GM19240 (cell line): Measurements from ENCODE around the gene IP6K1.
"Not testable (repeated sequence)": the region's sequence is repeated elsewhere in the genome, so short reads cannot be mapped to it uniquely, and the experiment has no call there.

ENCODE experiments used
- DNase-seq: peaks from one replicate; pipeline ENCODE4 v3.0.0; 2011; ENCODE audit warnings: low spot score; ENCODE audit not compliant: insufficient read length

IP6K1 gene

DNA sequence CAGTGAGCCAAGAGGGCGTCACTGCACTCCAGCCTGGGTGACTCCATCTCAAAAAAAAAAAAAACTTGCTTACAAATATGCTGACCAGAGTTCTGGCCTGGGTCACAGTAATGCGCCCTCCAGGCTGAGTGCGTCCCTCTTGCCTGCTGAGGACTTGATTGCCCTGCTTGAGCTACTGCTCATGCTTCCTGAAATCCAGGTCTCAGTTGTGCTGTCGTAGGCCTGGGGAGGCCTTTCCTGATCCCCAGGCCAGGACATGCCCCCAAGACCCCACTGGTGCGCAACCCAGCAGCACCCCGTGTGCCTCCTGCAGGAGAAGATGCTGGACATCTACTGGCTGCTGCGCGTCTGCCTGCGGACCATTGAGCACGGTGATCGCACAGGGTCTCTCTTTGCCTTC lies 74.2 kb downstream of the IP6K1 start:
- no peak for DNase-seq

DNA sequence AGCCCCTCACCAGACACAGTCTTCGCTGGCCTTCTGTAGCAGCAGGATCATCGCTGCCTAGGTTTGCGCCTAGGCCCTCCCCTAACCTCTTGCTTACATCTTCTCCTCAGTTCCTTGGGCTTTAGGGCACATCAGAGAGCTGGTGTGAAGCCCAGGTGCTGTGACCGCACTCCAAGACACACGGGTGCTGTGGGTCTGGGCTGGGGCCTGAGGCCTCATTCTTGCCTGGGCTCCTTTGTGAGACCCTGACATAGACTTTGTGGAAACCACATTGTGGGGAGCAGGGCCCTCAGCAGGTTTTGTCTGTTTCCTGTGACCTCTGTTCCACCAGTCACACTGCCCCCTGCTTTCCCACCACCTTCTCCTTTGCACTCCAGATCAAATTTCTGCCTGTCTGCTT lies 74.9 kb downstream of the IP6K1 start:
- no peak for DNase-seq

DNA sequence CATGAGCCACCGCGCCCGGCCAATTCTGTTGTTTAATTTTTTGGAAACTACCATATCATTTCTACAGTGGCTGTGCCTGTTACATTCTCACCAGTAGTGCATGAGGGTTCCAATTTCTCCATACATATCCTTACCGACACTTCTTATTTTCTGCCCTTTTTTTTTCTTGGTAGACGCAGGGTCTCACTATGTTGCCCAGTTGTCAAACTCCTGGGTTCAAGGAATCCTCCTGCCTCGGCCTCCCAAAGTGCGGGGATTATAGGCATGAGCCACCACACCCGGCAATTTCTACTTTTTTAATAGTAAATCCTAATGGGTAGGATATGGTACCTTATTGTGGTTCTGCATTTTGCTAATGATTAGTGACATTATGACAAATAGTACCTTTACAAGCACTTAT lies 76.5 kb downstream of the IP6K1 start:
- no peak for DNase-seq

DNA sequence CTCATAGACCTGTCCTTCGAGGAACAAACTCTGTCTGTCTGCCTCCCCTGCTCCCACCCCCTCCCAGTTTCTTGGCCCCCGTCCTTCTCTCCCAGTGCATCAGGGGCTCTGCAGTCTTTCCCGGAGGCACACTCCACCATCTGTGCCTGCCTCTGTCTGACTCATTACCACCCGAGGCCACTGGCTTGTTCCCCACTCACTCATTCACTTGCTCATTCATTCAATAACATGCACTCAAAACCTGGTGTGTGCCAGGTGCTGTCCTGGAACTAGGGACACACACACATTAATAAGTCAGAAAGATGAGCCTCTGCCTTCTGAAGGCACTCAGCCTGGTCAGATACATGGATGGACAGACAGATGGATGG lies 79.2 kb downstream of the IP6K1 start:
- DNase-seq = no peak

DNA sequence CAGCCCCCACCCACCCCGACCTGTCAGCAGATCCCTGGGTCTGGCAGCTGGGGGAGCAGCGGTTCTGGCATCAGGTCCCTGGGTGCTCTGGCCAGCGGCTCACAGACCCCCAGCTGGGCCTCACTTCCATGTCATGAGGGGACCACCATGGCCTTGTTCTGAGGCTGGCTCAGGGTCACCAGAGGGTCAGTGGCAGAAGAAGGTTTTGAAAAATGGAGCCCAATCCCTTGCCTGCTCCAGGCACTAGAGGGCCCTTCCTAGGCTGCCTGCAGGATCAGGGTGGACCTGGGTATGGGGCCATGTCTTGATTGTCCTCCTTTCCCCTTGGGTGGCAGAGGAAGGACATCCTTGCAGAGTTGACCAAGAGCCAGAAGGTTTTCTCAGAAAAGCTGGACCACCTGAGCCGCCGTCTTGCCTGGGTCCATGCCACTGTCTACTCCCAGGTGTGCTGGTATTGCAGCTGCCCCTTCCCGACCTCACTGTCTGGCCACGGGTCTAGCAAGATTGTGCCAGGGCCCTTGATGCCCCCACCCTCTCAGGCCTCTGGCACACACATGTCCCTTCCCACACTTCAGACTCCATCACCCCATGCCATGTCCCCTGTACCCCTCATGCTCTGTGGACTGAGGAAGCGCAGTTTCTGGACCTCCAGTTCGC lies 79.8 kb downstream of the IP6K1 start:
- DNase-seq = no peak

DNA sequence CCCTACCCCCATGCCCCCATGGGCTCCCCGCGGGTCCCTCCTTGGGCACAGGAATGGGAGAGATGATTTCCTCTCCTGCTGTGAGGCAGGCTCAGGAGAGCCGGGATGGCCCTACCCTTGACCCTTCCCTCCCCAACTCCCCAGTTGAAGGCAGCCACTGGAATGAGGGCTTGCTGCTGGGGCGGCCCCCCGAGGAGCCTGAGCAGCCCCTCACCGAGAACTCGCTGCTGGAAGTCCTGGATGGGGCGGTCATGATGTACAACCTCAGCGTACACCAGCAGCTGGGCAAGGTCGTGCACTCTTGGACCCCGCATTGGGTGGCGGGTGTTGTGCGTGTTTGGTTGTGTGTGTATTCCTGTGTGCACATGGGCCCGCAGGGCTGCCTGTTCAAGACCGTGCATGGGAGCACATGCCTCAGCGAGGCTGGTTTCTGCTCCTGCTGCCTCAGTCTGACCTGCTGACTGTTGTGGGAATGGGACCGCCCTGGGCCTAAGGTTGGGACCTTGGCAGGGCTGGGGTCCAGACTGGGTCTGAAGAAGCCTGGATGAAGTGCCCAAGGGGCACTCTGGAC lies 80.9 kb downstream of the IP6K1 start:
- DNase-seq = no peak

DNA sequence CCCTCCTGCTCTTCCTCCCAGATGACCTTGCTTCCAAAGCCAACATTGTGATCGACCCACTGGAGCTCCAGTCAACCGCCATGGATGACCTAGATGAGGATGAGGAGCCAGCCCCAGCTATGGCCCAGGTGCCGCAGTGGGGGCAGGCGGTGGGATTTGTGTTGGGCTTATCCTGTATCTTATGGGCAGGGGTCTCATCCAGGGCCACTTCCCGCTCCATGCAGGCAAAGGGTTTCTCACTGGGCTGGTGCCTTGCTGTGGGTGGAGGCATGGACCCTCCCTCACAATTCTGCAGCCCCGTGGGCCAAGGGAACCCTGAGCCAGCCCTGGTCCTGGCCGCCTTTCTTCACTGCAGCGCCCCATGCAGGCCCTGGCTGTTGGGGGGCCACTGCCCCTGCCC lies 81.7 kb downstream of the IP6K1 start:
- DNase-seq = no peak

DNA sequence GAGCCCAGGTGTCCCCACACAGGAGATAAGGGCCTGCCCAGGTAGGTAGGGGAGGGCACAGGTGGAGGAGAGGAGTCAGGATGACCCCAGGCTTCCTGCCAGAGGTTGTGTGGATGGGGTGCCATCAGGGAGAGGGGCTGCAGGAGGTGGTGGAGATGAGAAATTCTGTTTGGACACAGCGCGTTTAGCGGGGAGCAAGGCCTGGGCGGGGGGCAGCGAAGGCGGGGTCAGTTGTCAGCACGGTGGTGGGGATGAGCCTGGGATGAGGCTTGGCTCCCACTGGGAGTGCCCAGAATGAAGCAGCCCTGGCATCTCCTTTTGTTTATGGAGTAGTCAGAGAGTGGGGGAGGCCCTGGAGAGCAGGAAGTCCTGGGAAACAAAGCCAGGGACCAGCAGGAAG lies 82.4 kb downstream of the IP6K1 start:
- no peak for DNase-seq

DNA sequence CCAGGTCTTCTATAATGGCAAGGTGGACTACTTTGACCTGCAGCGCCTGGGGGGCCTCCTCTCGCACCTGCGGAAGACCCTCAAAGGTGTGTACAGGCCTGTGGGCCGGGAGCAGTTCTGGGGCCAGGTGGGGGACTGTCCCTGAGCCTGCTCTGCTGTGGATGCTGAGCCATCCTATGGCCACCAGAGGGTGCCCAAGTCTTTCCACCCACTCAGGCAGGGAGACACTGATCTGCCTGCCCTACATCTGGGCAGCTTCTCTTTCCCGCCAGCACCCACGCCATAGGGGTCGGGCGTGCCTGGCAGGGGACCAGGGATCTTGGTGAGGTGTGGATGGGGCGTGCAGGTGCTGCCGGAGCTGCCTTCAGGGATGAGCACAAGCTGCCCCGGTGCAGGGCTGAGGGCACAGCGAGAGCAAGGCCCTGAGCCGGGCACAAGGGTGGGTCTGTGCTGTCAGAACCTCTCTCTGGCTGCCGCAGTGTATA lies 82.9 kb downstream of the IP6K1 start:
- DNase-seq = peak; percentile 75

DNA sequence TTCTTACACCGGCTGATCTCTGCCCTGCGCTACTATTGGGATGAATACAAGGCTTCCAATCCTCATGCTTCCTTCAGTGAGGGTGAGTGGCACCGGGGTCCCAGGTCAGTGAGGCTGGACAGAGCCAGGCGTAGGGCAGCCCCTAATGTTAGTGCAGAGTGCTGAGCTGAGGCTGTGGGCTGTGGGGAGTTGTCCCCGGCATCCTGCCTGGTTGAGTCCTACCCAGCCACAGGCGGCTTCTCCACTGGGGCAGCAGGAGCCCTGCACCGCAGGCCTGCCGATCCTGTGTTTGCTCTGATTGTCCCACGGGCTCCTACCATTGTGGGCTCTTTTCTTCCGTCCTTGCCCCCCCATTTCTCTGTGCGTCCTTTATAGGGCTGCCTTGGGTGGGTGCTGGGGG lies 83.7 kb downstream of the IP6K1 start:
- DNase-seq = no peak

DNA sequence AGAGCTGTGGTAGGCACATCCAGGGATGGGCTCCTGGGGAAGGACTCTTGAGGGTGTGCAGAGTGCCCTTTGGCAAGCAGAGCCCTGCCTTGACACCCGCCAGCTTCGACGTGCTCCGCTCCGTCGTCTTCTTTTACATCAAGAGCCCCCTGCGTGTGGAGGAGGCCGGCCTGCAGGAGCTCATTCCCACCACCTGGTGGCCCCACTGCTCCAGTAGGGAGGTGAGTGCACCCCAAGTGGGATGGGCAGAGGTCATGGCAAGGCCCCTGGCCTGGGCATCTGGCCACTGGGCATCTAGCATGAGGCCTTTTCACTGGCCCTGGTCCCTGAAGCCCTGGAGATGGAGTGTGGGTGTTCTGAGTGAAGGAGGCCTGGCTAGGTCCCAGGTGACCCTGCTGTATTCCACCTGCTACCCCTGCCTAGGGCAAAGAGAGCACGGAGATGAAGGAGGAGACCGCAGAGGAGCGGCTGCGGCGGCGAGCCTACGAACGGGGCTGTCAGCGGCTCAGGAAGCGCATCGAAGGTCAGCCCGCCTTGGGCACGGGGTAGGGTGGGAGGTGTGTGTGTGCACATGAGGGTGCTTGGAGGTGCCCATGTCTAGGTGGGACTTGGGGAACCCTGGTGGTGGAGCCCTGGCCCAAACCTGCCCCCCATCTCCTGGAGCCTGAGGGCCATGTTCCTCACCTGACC lies 84.8 kb downstream of the IP6K1 start:
- DNase-seq = no peak

DNA sequence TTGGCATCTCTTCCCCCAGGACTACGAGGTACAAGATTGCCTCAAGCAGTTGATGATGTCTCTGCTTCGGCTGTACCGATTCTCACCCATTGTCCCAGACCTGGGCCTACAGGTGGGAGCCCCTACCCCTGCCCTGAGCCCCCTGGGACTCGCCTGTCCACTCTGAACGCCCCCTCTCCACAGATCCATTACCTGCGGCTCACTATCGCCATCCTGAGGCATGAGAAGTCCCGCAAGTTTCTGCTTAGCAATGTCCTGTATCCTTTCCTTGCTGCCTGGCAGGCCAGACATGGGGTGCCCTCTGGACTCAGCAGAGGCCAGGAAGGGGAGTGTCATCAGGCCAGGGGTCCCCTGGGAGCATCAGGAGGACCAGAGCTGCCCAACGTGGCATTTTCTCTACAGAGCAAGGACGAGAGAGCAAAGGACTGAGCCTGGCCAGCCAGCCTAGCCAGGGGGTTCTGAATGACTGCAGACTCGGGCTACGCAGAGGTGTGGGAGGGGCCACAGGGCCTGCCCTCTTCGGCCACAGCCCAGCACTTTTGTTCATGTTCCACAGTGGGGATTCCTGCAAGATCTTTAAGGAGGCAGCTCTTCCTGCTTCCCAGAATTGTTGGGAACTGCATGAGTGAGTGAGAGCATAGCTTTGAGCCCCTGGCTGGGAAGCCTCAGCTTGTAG lies 85.8 kb downstream of the IP6K1 start:
- no peak for DNase-seq

DNA sequence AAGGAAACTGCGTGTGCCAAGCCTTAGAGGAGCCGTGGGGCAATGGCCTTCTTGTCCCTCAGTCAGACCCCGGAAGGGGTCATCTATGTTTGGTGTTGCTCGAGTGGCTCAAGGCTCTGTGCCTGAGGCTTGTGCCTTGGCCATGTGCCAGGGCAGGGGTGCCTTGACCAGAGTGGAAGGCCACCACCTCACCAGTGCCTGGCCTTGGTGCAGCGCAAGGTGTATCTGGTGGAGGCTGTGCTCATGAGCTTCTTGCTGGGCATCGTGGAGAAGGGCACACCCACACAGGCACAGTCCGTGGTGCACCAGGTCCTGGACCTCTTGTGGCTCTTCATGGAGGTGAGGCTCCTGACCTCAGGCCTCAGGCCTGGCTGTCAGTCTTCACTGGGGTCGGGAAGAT lies 86.3 kb downstream of the IP6K1 start:
- DNase-seq = no peak

DNA sequence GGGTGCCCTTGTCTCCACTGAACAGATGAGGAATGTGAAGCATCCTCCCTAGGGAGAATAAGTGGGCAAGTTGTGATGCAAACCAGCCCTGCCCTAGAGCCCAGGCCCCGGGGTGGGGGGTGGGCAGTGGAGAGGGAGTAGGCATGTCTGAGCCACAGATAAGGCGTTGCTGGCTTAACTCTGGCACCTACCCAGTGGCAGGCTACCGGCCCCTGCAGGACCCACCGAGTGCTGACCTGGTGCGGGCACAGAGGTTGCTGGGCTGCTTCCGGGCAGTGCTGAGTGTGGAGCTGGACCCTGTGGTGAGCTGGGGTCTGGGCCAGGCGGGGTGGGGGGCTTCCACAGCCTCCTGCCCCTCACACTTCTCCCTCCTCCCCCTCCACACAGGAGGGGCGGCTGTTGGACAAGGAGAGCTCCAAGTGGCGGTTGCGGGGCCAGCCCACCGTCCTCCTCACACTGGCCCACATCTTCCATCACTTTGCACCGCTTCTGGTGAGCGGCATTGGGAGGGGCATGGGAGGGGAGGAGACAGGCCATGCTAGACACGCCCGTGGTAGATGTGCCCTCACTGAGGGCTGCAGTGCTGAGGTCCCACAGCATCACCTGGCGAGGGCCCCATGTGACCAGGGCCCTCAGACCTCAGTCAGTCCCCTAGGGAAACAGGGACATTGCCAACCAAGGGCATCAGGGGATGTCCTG lies 86.9 kb downstream of the IP6K1 start:
- DNase-seq = no peak

DNA sequence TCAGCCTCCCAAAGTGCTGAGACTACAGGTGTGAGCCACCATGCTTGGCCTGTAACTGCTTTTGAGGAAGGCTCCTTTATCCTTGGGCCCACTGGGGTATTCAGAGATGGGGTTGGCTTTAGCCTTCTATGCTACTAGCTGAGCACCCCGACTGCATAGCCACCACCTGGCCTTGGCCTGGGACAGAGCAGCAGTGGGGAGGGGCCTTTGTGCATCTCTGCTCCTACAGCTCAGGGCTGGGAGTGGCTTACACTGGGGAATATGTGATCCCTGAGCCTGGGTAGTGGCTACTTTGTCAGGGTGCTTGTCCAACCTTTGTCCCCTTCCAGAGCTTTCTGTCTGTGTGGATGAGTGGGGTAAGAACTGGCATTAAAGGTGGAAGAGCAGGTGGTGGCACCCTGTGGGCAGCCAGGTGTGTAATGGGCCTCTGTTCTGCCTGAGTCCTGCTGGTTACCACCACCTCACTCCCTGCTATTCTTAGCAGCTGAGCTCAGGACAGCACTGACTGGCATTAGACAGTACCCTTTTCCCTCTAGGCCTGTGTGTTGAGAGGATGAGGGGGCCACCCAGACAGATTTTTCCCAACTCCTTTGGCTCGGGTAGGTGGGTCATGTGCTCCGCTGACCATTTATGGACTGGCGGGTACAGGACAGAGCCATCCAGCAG lies 90.9 kb downstream of the IP6K1 start:
- not testable (repeated sequence) for DNase-seq

DNA sequence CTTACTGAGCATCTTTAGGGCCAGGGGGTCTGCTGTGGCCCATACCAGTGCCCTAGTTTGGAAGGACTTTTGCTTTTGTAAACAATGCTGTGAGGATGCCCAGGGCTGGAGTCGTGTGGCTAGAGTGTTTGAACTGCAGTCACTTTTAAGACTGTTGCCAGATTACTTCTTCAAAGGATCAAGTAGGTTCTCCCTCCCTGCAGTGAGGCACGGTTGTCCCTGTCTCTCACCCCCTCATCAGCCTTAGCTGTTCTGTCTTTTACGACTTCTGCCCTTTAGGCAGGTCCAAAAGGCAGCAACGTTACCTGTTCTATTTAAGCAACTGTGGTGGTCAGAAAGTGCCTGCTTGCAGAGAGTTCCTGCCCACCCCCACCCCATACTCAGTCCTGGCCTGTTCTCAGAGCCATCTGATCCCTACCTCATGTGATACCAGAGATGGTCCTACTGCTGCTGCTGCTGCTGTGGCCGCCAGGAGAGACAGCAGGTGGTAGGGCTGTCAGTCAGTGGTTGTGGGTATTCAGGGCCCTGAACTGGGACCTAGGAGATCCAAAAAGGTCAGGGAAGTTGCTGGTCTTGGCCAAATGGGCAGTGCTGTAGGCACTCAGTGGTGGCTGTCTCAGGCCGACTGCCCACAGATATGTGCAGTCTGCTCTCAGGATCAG lies 91.8 kb downstream of the IP6K1 start:
- DNase-seq = not testable (repeated sequence)

DNA sequence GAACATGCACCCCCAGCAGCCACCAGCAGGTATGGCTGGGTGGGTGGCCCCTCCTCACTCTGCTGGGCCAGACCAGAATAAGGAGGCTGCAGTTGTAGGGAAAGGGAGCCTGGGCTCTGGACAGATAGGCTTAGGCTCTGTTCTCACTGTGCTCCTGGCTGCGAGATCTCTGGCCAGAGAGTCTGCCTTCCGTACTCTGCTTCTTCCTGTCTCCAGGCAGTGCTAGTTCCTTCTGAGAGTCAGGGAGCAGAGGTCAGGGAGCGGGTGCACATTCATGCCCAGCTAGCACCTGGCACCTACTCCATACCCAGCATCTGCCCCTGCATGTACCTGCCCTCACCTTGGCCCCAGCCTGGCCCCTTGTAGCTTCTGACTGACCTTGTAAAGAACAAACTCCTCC lies 94.9 kb downstream of the IP6K1 start:
- not testable (repeated sequence) for DNase-seq

DNA sequence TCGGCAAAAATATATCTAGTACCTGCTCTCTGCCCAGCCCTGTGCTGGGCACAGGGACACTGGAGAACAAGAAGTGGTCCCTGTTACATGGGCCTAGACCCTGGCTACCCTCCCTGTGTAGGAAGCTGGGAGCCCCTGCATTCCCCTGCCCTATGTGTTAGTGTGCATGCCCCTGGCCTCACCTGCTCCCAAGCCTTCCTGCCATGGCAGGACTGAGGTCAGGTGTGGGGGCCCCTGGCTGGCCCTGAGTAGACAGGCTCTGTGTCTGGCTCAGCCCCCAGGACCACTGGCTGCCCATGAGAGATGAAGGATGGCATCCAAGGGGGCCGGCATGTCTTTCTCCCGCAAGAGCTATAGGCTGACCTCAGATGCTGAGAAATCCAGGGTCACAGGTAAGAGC lies 95.5 kb downstream of the IP6K1 start:
- DNase-seq = not testable (repeated sequence)

DNA sequence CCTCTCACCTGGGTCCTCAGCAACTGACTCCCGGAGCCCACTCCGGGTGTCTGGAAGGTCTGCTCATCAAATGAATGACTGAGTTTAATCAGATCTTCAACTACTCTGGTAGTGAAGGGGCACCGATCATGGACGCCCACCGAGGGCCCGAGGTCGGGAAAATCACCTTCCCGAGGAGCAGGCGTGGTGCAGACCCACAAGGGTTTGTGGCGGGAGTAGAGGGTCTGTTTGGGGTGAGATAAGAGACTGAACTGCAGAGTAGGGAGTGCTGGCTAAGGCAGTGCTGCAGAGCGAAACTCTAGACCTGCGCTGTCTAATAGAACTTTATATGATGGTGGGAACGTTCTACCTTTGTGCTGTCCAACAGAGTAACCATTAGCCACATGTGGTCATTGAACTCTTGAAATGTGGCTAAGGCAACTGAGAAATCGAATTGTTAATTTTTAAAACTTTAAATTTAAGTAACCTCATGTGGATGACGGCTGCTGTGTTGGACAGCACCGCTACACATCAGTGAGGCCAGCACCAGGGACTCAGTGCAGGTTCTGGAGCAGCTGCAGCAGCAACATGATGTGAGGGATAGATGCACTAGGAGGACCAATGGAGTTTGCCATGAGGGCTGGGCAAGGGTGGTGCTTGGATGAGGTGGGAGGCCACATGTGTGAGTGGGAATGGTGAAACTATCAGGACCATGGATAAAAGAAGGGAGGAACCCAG lies 96.3 kb downstream of the IP6K1 start:
- not testable (repeated sequence) for DNase-seq
